Measurements from ENCODE around the gene MTHFD1. TPM values are rescaled to one million over a fixed set of nuclear protein-coding genes. Genes with fewer than 3 reads are reported as not detected.
"Not testable (repeated sequence)": the region's sequence is repeated elsewhere in the genome, so short reads cannot be mapped to it uniquely, and the experiment has no call there.

MTHFD1 gene
- total and polyA plus RNA-seq, 8 donors: 16.4 to 53.9 (median 35.5) TPM

- Histone ChIP-seq H3K9me3 (no peaks in the 10 kb centered on the region), H3K27ac (peak overlapping the region; percentile 80 to 90 (median 82)), H3K36me3 (no peaks in the 10 kb centered on the region), H3K4me1 (peaks cover 0 to 9% (median 6%) of the 10 kb centered on the region in 3 donors), H3K4me3 (peak overlapping the region; percentile 56 to 80 (median 64)), H3K27me3 (no peaks in the 10 kb centered on the region)
- no peak for DNase-seq
- no peak for TF ChIP-seq CTCF (IDR thresholded peaks at IDR 0.05)
- FAIRE-seq: no peak
- WGBS, 2 donors: 2 to 4% methylated on average over 28 of the region's 28 CpGs
- intact Hi-C loops (cut with DNase I): no loop called here
- ATAC-seq: peak; percentile 2 to 5 (median 3)
These were observed 846 bp upstream of the MTHFD1 start for GRCh38 chr14:64387232-64387781.

- Histone ChIP-seq H3K4me1 (peaks cover 0 to 9% (median 6%) of the 10 kb centered on the region in 3 donors), H3K4me3 (peak overlapping the region; percentile 56 to 80 (median 60)), H3K27me3 (no peaks in the 10 kb centered on the region), H3K27ac (peak overlapping the region; percentile 69 to 90 (median 81)), H3K9me3 (no peaks in the 10 kb centered on the region), H3K36me3 (no peaks in the 10 kb centered on the region)
- DNase-seq: peak in 3 of 6 donors; percentile 11 to 67 (median 64)
- peak; percentile 12 to 37 (median 24) for ATAC-seq
- 0% methylated on average over 18 of the region's 18 CpGs for WGBS, 2 donors
- intact Hi-C loops (cut with DNase I): no loop called here
- no peak for TF ChIP-seq CTCF (IDR thresholded peaks at IDR 0.05)
- no peak for FAIRE-seq
These were observed 556 bp downstream of the MTHFD1 start for GRCh38 chr14:64388533-64389285.

- ATAC-seq (no peak), FAIRE-seq (no peak), DNase-seq (no peak)
- no peak for TF ChIP-seq CTCF (IDR thresholded peaks at IDR 0.05)
- H3K27me3 ChIP-seq: no peaks in the 10 kb centered on the region
- no peak overlapping the region for H3K27ac ChIP-seq
- no peaks in the 10 kb centered on the region for H3K36me3 ChIP-seq
- H3K4me3 ChIP-seq: no peak overlapping the region
- 90 to 92% methylated on average over 12 of the region's 12 CpGs for WGBS, 2 donors
- intact Hi-C loops (cut with DNase I): no loop called here
- H3K9me3 ChIP-seq: no peaks in the 10 kb centered on the region
- peaks cover 0 to 9% (median 6%) of the 10 kb centered on the region in 3 donors for H3K4me1 ChIP-seq
These were observed 3.1 kb downstream of the MTHFD1 start for GRCh38 chr14:64391113-64391725.

- Histone ChIP-seq H3K4me1 (peaks cover 0 to 9% (median 6%) of the 10 kb centered on the region in 3 donors), H3K4me3 (no peak overlapping the region), H3K27ac (no peak overlapping the region), H3K9me3 (no peaks in the 10 kb centered on the region), H3K36me3 (no peaks in the 10 kb centered on the region), H3K27me3 (no peaks in the 10 kb centered on the region)
- FAIRE-seq (no peak), DNase-seq (no peak), ATAC-seq (no peak)
- WGBS, 2 donors: 95 to 97% methylated on average over 2 of the region's 2 CpGs
- intact Hi-C loops (cut with DNase I): no loop called here
- no peak for TF ChIP-seq CTCF (IDR thresholded peaks at IDR 0.05)
These were observed 3.8 kb downstream of the MTHFD1 start for GRCh38 chr14:64391986-64392385.

GRCh38 chr14:64393189-64393726, 5.1 kb downstream of the MTHFD1 start:
- H3K4me1 ChIP-seq; intact Hi-C loops (cut with DNase I); H3K27me3 ChIP-seq; H3K27ac ChIP-seq; H3K4me3 ChIP-seq; H3K9me3 ChIP-seq; DNase-seq; ATAC-seq; FAIRE-seq; H3K36me3 ChIP-seq: not testable (repeated sequence)
- 98 to 100% methylated on average over 3 of the region's 3 CpGs for WGBS, 2 donors
